HepG2 (cell line): ENCODE data around the gene DSN1. TPM values are rescaled to one million over a fixed set of nuclear protein-coding genes. Genes with fewer than 3 reads are reported as not detected.

ENCODE experiments used
- EED ChIP-seq: sonication (generic); formaldehyde crosslinking; IDR thresholded peaks from 2 replicates; pipeline ENCODE4 v1.5.0; 2020; ENCODE audit warnings: mild to moderate bottlenecking, missing genetic modification reagents
- KDM4B ChIP-seq: sonication (generic); formaldehyde crosslinking; IDR thresholded peaks from 2 replicates; pipeline ENCODE4 v1.4.0; 2020; ENCODE audit warnings: missing genetic modification reagents
- NFATC3 ChIP-seq: sonication (generic); formaldehyde crosslinking; IDR thresholded peaks from 2 replicates; pipeline ENCODE4 v1.5.1; 2020; ENCODE audit warnings: mild to moderate bottlenecking, missing genetic modification reagents
- ZNF136 ChIP-seq: sonication (generic); formaldehyde crosslinking; IDR thresholded peaks from 2 replicates; pipeline ENCODE4 v1.8.1; 2022; ENCODE audit warnings: low read depth, mild to moderate bottlenecking, moderate library complexity, missing genetic modification reagents
- ZNF333 ChIP-seq: sonication (generic); formaldehyde crosslinking; IDR thresholded peaks from 2 replicates; pipeline ENCODE4 v1.4.0; 2020; ENCODE audit warnings: mild to moderate bottlenecking, missing genetic modification reagents, borderline replicate concordance
- ZNF547 ChIP-seq: sonication (generic); formaldehyde crosslinking; IDR thresholded peaks from 2 replicates; pipeline ENCODE4 v1.5.1; 2020; ENCODE audit warnings: mild to moderate bottlenecking, missing genetic modification reagents
- ZNF552 ChIP-seq: sonication (generic); formaldehyde crosslinking; IDR thresholded peaks from 2 replicates; pipeline ENCODE4 v1.9.0; 2022; ENCODE audit warnings: missing genetic modification reagents, mild to moderate bottlenecking, borderline replicate concordance
- ZNF569 ChIP-seq: sonication (generic); formaldehyde crosslinking; IDR thresholded peaks from 2 replicates; pipeline ENCODE4 v1.5.0; 2020; ENCODE audit warnings: mild to moderate bottlenecking, missing genetic modification reagents, moderate library complexity, borderline replicate concordance
- polyA plus RNA-seq, 8 experiments: library from polyadenylated mRNA; depleted of rRNA in 3 of 8; stranded (reverse) in 7 of 8; unstranded in 1 of 8; fragments of >200 nt; fragmentation: Illumina TruSeq in 4 of 8; extraction: Trizol in 4 of 8; gene quantifications; 2 replicates each; pipeline versions ENCODE4 v1.2.1 to v1.2.3, GENCODE V29; 2011 to 2016; ENCODE audit warnings: low read depth in 4 of 8, missing spikeins in 1 of 8, mixed read lengths in 1 of 8; ENCODE audit not compliant: insufficient read depth in 1 of 8
- total RNA-seq, 5 experiments: library from RNA; depleted of rRNA; stranded (reverse); fragments of >200 nt; fragmentation: Illumina TruSeq; extraction: Trizol; gene quantifications; 2 replicates each; pipeline ENCODE4 v1.2.3, GENCODE V29; 2016; ENCODE audit warnings: low read depth in 1 of 5
- TF ChIP-seq, protein P1 (sequence below), 2 experiments: fragments of 450-650 bp in 1 of 2; sonication (generic) in 1 of 2; formaldehyde crosslinking in 1 of 2; IDR thresholded peaks; 2 replicates each; pipeline versions ENCODE4 v1.6.1 to v1.8.0; 2016 to 2022; ENCODE audit warnings: antibody characterized with exemption in 1 of 2, mild to moderate bottlenecking in 1 of 2, missing genetic modification reagents in 1 of 2
- TF ChIP-seq, protein P2 (sequence below): sonication (generic); formaldehyde crosslinking; IDR thresholded peaks from one replicate; pipeline ENCODE4 v1.5.1; 2020; ENCODE audit warnings: mild to moderate bottlenecking, missing genetic modification reagents; ENCODE audit errors: not compliant biosample characterization

Gene DSN1
- total and polyA plus RNA-seq, 2 of the 13 experiments (the other 11 are each of a cell fraction or from before 2014, with no cell fraction given) = 18.7 to 53.7 TPM

GRCh38 chr20:36773107-36773596 lies 411 bp downstream of the DSN1 start (continued):
- TF ChIP-seq, protein P1, sequence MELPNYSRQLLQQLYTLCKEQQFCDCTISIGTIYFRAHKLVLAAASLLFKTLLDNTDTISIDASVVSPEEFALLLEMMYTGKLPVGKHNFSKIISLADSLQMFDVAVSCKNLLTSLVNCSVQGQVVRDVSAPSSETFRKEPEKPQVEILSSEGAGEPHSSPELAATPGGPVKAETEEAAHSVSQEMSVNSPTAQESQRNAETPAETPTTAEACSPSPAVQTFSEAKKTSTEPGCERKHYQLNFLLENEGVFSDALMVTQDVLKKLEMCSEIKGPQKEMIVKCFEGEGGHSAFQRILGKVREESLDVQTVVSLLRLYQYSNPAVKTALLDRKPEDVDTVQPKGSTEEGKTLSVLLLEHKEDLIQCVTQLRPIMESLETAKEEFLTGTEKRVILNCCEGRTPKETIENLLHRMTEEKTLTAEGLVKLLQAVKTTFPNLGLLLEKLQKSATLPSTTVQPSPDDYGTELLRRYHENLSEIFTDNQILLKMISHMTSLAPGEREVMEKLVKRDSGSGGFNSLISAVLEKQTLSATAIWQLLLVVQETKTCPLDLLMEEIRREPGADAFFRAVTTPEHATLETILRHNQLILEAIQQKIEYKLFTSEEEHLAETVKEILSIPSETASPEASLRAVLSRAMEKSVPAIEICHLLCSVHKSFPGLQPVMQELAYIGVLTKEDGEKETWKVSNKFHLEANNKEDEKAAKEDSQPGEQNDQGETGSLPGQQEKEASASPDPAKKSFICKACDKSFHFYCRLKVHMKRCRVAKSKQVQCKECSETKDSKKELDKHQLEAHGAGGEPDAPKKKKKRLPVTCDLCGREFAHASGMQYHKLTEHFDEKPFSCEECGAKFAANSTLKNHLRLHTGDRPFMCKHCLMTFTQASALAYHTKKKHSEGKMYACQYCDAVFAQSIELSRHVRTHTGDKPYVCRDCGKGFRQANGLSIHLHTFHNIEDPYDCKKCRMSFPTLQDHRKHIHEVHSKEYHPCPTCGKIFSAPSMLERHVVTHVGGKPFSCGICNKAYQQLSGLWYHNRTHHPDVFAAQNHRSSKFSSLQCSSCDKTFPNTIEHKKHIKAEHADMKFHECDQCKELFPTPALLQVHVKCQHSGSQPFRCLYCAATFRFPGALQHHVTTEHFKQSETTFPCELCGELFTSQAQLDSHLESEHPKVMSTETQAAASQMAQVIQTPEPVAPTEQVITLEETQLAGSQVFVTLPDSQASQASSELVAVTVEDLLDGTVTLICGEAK (IDR thresholded peaks at IDR 0.05) = no peak
- TF ChIP-seq, protein P1 (CRISPR knock-in tag; IDR thresholded peaks at IDR 0.05) = peak; percentile 67; the same call in 1 of the 2 replicates
- 0 out of 2 replicates have a peak, but pooled peaks have one; percentile 53 for TF ChIP-seq ZNF333 (CRISPR knock-in tag)
- peak; percentile 97 for TF ChIP-seq ZNF552 (CRISPR knock-in tag)
- no peak for TF ChIP-seq KDM4B
- TF ChIP-seq EED = peak; percentile 69; the same call in 1 of the 2 replicates
- TF ChIP-seq ZNF136 (CRISPR knock-in tag) = 0 out of 2 replicates have a peak, but pooled peaks have one; percentile 30
- peak; percentile 35; the same call in 1 of the 2 replicates for TF ChIP-seq ZNF547 (CRISPR knock-in tag)
- peak; percentile 96; the same call in 1 of the 2 replicates for TF ChIP-seq ZNF569 (CRISPR knock-in tag)
- TF ChIP-seq, protein P2, sequence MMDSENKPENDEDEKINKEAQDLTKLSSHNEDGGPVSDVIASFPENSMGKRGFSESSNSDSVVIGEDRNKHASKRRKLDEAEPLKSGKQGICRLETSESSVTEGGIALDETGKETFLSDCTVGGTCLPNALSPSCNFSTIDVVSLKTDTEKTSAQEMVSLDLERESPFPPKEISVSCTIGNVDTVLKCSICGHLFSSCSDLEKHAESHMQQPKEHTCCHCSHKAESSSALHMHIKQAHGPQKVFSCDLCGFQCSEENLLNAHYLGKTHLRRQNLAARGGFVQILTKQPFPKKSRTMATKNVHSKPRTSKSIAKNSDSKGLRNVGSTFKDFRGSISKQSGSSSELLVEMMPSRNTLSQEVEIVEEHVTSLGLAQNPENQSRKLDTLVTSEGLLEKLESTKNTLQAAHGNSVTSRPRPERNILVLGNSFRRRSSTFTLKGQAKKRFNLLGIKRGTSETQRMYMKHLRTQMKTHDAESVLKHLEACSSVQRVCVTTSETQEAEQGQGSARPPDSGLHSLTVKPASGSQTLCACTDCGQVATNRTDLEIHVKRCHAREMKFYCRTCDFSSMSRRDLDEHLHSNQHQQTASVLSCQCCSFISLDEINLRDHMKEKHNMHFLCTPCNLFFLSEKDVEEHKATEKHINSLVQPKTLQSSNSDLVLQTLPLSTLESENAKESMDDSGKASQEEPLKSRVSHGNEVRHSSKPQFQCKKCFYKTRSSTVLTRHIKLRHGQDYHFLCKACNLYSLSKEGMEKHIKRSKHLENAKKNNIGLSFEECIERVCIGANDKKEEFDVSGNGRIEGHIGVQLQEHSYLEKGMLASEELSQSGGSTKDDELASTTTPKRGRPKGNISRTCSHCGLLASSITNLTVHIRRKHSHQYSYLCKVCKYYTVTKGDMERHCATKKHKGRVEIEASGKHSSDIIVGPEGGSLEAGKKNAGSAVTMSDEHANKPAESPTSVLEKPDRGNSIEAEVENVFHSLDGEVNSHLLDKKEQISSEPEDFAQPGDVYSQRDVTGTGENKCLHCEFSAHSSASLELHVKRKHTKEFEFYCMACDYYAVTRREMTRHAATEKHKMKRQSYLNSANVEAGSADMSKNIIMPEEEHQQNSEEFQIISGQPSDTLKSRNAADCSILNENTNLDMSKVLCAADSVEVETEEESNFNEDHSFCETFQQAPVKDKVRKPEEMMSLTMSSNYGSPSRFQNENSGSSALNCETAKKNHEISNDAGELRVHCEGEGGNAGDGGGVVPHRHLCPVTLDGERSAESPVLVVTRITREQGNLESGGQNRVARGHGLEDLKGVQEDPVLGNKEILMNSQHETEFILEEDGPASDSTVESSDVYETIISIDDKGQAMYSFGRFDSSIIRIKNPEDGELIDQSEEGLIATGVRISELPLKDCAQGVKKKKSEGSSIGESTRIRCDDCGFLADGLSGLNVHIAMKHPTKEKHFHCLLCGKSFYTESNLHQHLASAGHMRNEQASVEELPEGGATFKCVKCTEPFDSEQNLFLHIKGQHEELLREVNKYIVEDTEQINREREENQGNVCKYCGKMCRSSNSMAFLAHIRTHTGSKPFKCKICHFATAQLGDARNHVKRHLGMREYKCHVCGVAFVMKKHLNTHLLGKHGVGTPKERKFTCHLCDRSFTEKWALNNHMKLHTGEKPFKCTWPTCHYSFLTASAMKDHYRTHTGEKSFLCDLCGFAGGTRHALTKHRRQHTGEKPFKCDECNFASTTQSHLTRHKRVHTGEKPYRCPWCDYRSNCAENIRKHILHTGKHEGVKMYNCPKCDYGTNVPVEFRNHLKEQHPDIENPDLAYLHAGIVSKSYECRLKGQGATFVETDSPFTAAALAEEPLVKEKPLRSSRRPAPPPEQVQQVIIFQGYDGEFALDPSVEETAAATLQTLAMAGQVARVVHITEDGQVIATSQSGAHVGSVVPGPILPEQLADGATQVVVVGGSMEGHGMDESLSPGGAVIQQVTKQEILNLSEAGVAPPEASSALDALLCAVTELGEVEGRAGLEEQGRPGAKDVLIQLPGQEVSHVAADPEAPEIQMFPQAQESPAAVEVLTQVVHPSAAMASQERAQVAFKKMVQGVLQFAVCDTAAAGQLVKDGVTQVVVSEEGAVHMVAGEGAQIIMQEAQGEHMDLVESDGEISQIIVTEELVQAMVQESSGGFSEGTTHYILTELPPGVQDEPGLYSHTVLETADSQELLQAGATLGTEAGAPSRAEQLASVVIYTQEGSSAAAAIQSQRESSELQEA = peak; percentile 36
- peak; percentile 77 for TF ChIP-seq NFATC3 (CRISPR knock-in tag)
